Small intestine (tissue), 7 donors: ENCODE data around the gene NCAN. TPM values are rescaled to one million over a fixed set of nuclear protein-coding genes. Genes with fewer than 3 reads are reported as not detected.
A peak's percentile ranks its signal among the peaks of the same experiment; 100 is the strongest.

ENCODE experiments used
- DNase-seq, 2 donors: peaks; one replicate each; pipeline versions ENCODE4 v3.0.0 to v3.0.0-alpha.2; 2013
- FAIRE-seq: peaks from 2 replicates; lab custom pipeline; 2012; peaks lifted over from hg19 to GRCh38; lab: Jason Lieb, UNC
- H3K27ac ChIP-seq, 3 donors: one replicate each; pipeline ENCODE4 v1.5.1; 2013; ENCODE audit warnings: low read length in 2 of 3, mild to moderate bottlenecking in 2 of 3, control low read depth in 1 of 3, inconsistent platforms in 1 of 3, low read depth in 1 of 3, moderate library complexity in 1 of 3
- H3K27me3 ChIP-seq, 3 donors: one replicate each; pipeline ENCODE4 v1.6.1; 2013; ENCODE audit warnings: low read length in 3 of 3, inconsistent platforms in 1 of 3; ENCODE audit not compliant: control insufficient read depth in 3 of 3, insufficient read depth in 3 of 3
- H3K36me3 ChIP-seq, 3 donors: one replicate each; pipeline ENCODE4 v1.6.1; 2013; ENCODE audit warnings: low read length in 3 of 3, inconsistent platforms in 1 of 3, low read depth in 1 of 3, mild to moderate bottlenecking in 1 of 3, moderate library complexity in 1 of 3; ENCODE audit not compliant: control insufficient read depth in 3 of 3, insufficient read depth in 2 of 3
- H3K4me1 ChIP-seq, 3 donors: one replicate each; pipeline ENCODE4 v1.6.1; 2013; ENCODE audit warnings: low read length in 2 of 3, inconsistent platforms in 1 of 3, low read depth in 1 of 3, mild to moderate bottlenecking in 1 of 3, moderate library complexity in 1 of 3; ENCODE audit not compliant: control insufficient read depth in 3 of 3, insufficient read depth in 2 of 3
- H3K4me3 ChIP-seq, 3 donors: one replicate each; pipeline ENCODE4 v1.5.1; 2013; ENCODE audit warnings: low read length in 3 of 3, control low read depth in 1 of 3, inconsistent platforms in 1 of 3, low read depth in 1 of 3, mild to moderate bottlenecking in 1 of 3, moderate library complexity in 1 of 3
- H3K9me3 ChIP-seq, 2 donors: one replicate each; pipeline ENCODE4 v1.6.1; 2013; ENCODE audit warnings: low read depth in 1 of 2, low read length in 1 of 2; ENCODE audit not compliant: control insufficient read depth in 2 of 2, insufficient read depth in 1 of 2
- WGBS, 3 donors: extraction: QIAGEN DNeasy Blood & Tissue Kit; methylation state at CpG; one replicate each; pipeline ENCODE4 v1.1.7; 2013; 5-methylcytosine and 5-hydroxymethylcytosine counted together
- polyA plus RNA-seq, 4 donors: library from polyadenylated mRNA; stranded (reverse) in 3 of 4; unstranded in 1 of 4; fragments of 200-250 nt in 3 of 4; fragments of 120-200 nt in 1 of 4; gene quantifications; one replicate each; pipeline versions ENCODE4 v1.2.1 to v1.2.3, GENCODE V29; 2013
- donor health status: healthy with polysubstance abuse.
- donor health status: control.
- donor health status: control.
- donor health status: Bipolar disorder and iron deficiency.
- donor health status: healthy.

NCAN gene
- polyA plus RNA-seq, 4 donors: 0.03 to 0.27 (median 0.16) TPM; not detected in 1

GRCh38 chr19:19263886-19264487 lies 52.2 kb downstream of the NCAN start:
- H3K9me3 ChIP-seq: peaks cover 0 to 4% of the 10 kb centered on the region in 2 donors
- H3K27me3 ChIP-seq: peaks cover 0 to 44% (median 5%) of the 10 kb centered on the region in 3 donors
- no peak for DNase-seq
- H3K4me1 ChIP-seq: no peaks in the 10 kb centered on the region
- no peak for FAIRE-seq
- 81 to 83% (median 82%) methylated on average over 7 of the region's 7 CpGs for WGBS, 3 donors
- no peak overlapping the region for H3K4me3 ChIP-seq
- no peak overlapping the region for H3K27ac ChIP-seq
- H3K36me3 ChIP-seq: peaks cover 0 to 42% (median 4%) of the 10 kb centered on the region in 3 donors

DNA sequence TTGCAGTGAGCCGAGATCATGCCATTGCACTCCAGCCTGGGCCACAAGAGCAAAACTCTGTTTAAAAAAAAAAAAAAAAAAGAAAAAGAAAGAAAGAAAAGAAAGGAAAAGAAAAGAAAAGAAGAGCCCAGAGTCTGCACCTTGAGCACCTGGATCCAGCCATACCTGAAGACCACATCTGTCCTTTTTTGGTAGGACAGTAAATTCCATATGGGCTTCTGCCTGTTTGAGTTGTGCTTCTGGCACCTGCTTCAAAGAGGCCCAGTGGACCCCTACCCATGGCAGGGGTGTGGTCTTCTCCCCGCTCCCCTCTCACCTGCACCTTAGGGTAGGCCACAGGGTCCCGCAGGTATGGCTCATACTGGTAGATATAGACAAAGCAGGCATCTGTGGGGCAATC lies 55.5 kb downstream of the NCAN start:
- peaks cover 0 to 14% (median 1%) of the 10 kb centered on the region in 3 donors for H3K27me3 ChIP-seq
- H3K4me3 ChIP-seq: no peak overlapping the region
- H3K9me3 ChIP-seq: no peaks in the 10 kb centered on the region
- H3K4me1 ChIP-seq: peaks cover 0 to 12% (median 4%) of the 10 kb centered on the region in 3 donors
- no peak overlapping the region for H3K27ac ChIP-seq
- DNase-seq (no peak), FAIRE-seq (no peak)
- H3K36me3 ChIP-seq: peaks cover 0 to 61% (median 4%) of the 10 kb centered on the region in 3 donors
- WGBS, 3 donors: 84 to 98% (median 95%) methylated on average over 3 of the region's 3 CpGs

DNA sequence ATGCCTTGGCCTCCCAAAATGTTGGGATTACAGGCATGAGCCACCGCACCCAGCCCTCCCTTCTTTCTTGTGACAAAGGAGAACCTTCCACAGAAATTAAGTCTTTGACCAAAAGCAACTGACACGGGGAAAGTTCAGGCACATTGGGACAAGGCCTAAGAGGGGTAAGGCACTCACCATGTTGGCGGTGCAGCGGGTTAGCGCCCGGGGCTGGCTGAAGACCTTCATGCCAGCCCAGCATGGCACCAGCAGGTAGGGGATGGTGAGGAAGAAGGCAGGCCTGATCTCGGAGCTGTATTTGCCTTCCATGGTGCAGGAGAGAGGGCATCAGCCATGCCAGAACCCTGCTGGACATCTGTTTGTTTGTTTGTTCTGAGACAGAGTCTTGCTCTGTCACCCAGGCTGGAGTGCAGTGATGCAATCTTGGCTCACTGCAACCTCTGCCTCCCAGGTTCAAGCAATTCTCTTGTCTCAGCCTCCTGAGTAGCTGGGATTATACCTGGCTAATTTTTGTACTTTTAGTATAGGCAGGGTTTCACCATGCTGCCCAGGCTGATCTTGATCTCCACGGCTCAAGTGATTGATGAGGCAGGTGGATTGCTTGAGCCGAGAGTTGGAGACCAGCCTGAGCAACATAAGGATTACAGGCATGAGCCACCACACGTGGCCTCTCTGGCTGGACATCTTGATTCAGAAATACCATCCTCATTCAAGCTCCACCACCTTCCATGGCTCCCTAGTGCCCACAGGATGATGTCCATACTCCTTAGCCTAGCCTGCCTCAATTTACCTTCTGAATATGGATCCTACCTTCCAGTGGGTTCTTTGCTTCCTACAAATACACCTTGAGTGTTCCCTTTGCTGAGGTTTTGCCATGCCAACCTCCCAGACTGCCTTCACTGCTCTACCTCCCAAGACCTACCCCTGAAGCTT lies 57.0 kb downstream of the NCAN start:
- Histone ChIP-seq H3K27ac (no peak overlapping the region), H3K27me3 (peaks cover 0 to 1% (median 0%) of the 10 kb centered on the region in 3 donors), H3K4me3 (no peak overlapping the region), H3K4me1 (peaks cover 3 to 20% (median 7%) of the 10 kb centered on the region in 3 donors), H3K9me3 (no peaks in the 10 kb centered on the region), H3K36me3 (peaks cover 0 to 60% (median 4%) of the 10 kb centered on the region in 3 donors)
- WGBS, 3 donors: 81 to 88% (median 83%) methylated on average over 10 of the region's 10 CpGs
- no peak for DNase-seq
- FAIRE-seq: no peak

GRCh38 chr19:19269952-19270694 lies 58.4 kb downstream of the NCAN start:
- Histone ChIP-seq H3K27ac (no peak overlapping the region), H3K36me3 (peaks cover 0 to 53% (median 4%) of the 10 kb centered on the region in 3 donors), H3K4me3 (no peak overlapping the region), H3K27me3 (no peaks in the 10 kb centered on the region), H3K4me1 (peaks cover 6 to 34% (median 9%) of the 10 kb centered on the region in 3 donors), H3K9me3 (no peaks in the 10 kb centered on the region)
- no peak for FAIRE-seq
- WGBS, 3 donors: 78 to 84% (median 83%) methylated on average over 18 of the region's 18 CpGs
- DNase-seq: peak in 1 of 2 donors; percentile 32

DNA sequence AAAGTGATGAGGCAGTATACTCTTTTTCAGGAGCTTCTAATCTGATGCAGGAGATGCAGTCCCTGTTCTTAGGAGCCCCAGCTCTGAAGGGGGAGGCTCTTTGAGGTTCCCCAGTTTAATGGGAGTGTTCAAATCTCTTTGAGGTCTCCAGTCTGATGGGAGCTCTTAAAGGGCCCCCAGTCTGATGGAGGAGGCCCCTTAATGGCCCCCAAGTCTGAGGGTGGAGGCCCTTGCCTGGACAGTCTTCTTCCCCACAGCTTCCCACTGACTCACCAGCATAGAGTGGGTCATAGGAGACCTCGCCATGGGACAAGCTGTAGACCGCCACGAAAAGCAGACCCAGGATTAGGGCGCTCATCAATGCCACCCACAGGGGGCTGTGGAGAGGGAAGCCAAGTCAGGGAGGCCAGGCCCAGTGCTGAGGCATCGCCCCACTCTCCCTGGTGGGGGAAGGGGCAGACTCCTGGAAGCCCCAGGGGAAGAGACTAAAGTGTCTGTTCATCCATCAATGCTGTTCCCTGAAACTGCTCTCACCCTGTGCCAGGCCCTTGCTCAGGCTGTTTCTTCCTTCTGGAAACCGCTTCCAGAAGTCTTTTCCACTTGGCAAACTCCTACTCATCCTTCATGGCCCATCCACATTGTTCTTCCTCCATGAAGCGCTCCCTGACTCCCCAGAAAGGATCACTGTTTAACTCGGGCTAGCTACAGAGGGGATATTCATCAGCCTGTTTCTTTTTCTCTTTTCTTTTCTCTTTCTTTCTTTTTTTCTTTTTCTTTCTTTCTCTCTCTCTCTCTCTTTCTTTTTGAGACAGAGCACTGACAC lies 59.2 kb downstream of the NCAN start:
- peaks cover 4 to 54% (median 4%) of the 10 kb centered on the region in 3 donors for H3K36me3 ChIP-seq
- H3K4me1 ChIP-seq: peaks cover 6 to 41% (median 12%) of the 10 kb centered on the region in 3 donors
- peak overlapping the region in 1 of 3 donors; percentile 22 for H3K27ac ChIP-seq
- DNase-seq: no peak
- H3K27me3 ChIP-seq: no peaks in the 10 kb centered on the region
- WGBS, 3 donors: 90 to 96% (median 92%) methylated on average over 8 of the region's 8 CpGs
- FAIRE-seq: no peak
- no peaks in the 10 kb centered on the region for H3K9me3 ChIP-seq
- H3K4me3 ChIP-seq: peak overlapping the region in 1 of 3 donors; percentile 72

DNA sequence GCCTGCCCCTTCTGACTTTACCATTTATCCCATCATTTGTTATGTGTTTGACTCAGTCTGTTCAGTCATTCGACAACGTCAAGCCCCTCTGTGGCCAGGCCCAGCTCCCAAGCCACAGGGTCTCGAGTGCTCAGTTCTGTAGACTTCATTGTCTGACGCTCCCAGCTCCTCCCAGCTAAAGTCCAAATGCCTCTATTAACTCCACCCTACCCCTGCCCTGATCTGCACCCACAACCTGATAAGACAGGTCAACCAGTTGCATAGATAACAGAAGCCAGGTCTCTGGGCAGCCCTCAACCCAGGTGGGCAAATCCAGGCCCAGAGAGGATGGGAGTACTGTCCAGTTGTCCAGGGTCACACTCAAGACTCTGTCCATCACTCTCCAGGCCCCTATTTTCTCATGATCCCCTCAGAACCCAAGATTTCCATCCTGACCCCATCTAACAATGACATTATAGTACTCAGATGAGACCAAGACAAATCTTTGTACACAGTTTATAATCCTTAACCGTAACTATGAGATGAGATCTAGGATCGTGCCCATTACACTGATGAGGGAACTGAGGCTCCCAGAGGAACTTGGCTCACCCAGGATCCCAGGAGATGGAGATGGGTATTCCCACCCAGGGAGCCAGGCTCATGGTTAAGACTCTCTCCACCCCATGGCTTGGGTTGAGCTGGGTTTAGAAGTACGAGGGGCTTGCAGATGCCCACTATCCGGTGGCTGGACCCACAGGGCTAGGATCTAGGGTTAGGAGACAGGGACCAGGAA lies 60.3 kb downstream of the NCAN start:
- WGBS, 3 donors: 20 to 75% (median 43%) methylated on average over 8 of the region's 8 CpGs
- H3K36me3 ChIP-seq: peaks cover 7 to 55% (median 11%) of the 10 kb centered on the region in 3 donors
- peak overlapping the region in 2 of 3 donors; percentile 58 to 72 for H3K4me3 ChIP-seq
- peak overlapping the region; percentile 74 to 86 (median 79) for H3K27ac ChIP-seq
- peak; percentile 62 to 95 for DNase-seq
- no peak for FAIRE-seq
- no peaks in the 10 kb centered on the region for H3K27me3 ChIP-seq
- H3K4me1 ChIP-seq: peaks cover 6 to 41% (median 12%) of the 10 kb centered on the region in 3 donors
- no peaks in the 10 kb centered on the region for H3K9me3 ChIP-seq

- FAIRE-seq (no peak), DNase-seq (no peak)
- 73 to 81% (median 78%) methylated on average over 8 of the region's 8 CpGs for WGBS, 3 donors
- Histone ChIP-seq H3K27me3 (no peaks in the 10 kb centered on the region), H3K9me3 (no peaks in the 10 kb centered on the region), H3K27ac (peak overlapping the region; percentile 55 to 76 (median 62)), H3K36me3 (peaks cover 10 to 62% (median 17%) of the 10 kb centered on the region in 3 donors), H3K4me1 (peaks cover 6 to 41% (median 12%) of the 10 kb centered on the region in 3 donors), H3K4me3 (no peak overlapping the region)
Observed at GRCh38 chr19:19274146-19274545, 62.4 kb downstream of the NCAN start.
